Stomach (tissue), 4 donors: Measurements from ENCODE around the gene TIGD3.

Experiments
- CTCF ChIP-seq, 7 experiments: fragments of 450-650 bp in 4 of 7; fragments of 200-600 bp in 3 of 7; sonication (generic) in 3 of 7; IDR thresholded peaks; one replicate each; pipeline ENCODE4 v1.5.1; 2016 to 2019; ENCODE audit warnings: antibody characterized with exemption in 7 of 7, control low read depth in 2 of 7, mild to moderate bottlenecking in 1 of 7
- EP300 ChIP-seq: sonication (generic); formaldehyde crosslinking; IDR thresholded peaks from one replicate; pipeline ENCODE4 v1.6.1; 2017; ENCODE audit warnings: antibody characterized with exemption
- POLR2A ChIP-seq, 4 donors: fragments of 450-650 bp; IDR thresholded peaks; one replicate each; pipeline ENCODE4 v1.6.1; 2016; ENCODE audit warnings: antibody characterized with exemption in 4 of 4, control low read depth in 2 of 4, mild to moderate bottlenecking in 1 of 4, moderate library complexity in 1 of 4
- POLR2AphosphoS5 ChIP-seq, 3 donors: sonication (generic); formaldehyde crosslinking; IDR thresholded peaks; one replicate each; pipeline ENCODE4 v1.6.1; 2016; ENCODE audit warnings: antibody characterized with exemption in 3 of 3

GRCh38 chr11:65379698-65380459 is 25.3 kb downstream of the TIGD3 start:
- TF ChIP-seq POLR2AphosphoS5 (IDR thresholded peaks at IDR 0.05): no peak
- TF ChIP-seq EP300: no peak
- TF ChIP-seq POLR2A (IDR thresholded peaks at IDR 0.05): no peak
- no peak for TF ChIP-seq CTCF (IDR thresholded peaks at IDR 0.05)
